GM21723 (cell line): ENCODE results near the gene TNS3.

Experiments
- ATAC-seq: cut with Tn5 transposase; IDR thresholded peaks from one replicate; pipeline ENCODE4 v1.9.1; 2021; ENCODE audit warnings: mild to moderate bottlenecking, moderate library complexity; ENCODE audit not compliant: unreplicated experiment

The TNS3 gene

DNA sequence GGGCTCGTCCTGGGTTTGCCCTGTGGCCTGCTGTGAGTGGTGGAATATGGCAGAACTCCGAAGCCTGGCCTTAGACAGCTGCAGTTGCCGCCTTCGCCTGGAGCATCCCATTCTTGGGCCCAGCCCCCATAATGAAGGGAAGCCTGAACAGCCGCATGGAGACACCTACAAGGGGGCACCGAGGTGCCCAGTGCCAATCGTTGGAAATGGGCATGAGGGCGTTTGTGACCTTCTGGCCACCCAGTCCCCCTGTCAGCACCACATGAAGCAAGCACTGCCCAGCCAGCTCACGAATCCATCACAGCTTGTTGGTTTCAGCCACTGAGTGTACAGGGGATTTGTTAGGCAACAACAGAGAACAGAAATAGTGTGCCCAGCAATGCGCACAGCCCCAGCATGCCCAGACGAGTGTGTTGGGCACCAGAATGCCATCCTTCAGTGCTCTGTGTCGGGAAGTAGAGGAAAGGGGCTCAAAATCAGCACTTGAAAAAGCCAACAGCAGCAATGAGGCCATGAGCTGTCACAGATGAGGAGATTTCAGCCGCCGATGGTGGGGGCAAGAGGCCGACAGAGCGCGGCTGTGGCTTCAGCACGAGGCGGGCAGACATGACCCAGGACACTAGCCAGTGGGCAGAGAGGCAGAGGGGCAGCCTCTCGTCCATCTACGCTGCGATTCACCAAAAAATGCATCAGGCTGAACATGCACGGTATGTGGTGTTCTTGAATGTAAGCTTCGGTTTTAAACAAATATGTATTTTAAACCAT, 91.2 kb downstream of the TNS3 start:
- ATAC-seq: no peak

GRCh38 chr7:47489624-47490023, 92.3 kb downstream of the TNS3 start:
- no peak for ATAC-seq

GRCh38 chr7:47488969-47489342, 93.0 kb downstream of the TNS3 start:
- no peak for ATAC-seq

GRCh38 chr7:47488201-47488968, 93.5 kb downstream of the TNS3 start:
- ATAC-seq: no peak

- ATAC-seq: no peak
These were observed 96.1 kb downstream of the TNS3 start for GRCh38 chr7:47485640-47486435.

DNA sequence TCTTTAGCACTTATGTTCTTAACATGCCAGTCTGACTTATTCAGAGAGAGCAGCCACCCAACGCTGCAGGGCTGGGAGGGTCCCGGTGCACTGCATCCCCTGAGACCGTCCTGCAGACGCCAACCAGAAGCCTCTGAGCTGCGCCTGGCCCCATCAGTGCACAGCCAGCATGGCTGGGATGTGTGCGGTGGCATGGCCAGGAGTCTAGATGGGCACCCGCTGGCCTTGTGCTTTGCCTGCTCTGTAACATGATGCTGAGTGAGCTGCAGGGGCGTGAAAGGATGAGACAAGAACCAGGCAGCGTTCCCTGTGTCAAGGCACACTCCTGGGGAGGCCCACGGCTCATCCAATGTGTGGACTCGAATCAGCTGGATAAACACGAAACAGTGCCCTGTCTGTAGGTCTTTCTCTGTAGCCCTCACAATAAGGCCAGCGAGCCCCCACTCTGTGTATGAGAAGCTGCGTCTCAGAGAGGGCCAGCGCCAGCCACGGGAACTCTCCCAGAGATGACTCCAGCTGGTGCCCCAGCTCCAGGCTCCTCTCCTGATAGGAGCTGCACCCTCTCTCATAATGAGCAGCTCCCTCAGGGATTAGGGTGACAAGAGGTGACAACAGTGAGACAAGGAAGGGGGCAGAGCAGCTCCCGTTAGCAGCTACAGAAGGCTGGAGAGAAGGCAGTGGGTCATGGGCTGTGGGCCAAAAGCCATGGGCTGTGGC, 96.8 kb downstream of the TNS3 start:
- no peak for ATAC-seq

DNA sequence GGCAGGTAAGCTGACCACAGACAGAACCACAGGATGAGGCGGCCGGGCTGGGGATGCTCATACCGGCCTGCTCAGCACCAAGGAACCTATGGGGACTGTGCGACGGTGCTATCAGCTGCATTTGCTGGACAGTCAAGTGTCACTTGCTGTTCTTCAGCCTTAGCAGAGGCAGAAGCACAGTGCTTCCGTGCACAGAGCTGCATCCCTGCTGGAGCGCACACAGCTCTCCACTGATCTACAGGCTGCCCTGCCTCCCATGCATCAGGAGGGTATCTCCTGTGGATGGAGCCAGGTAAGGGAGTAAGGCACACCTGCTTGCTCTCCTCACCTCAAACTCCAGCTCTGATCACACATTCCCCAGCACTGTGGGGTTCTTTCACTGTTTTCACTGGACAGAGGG, 97.5 kb downstream of the TNS3 start:
- ATAC-seq: no peak

DNA sequence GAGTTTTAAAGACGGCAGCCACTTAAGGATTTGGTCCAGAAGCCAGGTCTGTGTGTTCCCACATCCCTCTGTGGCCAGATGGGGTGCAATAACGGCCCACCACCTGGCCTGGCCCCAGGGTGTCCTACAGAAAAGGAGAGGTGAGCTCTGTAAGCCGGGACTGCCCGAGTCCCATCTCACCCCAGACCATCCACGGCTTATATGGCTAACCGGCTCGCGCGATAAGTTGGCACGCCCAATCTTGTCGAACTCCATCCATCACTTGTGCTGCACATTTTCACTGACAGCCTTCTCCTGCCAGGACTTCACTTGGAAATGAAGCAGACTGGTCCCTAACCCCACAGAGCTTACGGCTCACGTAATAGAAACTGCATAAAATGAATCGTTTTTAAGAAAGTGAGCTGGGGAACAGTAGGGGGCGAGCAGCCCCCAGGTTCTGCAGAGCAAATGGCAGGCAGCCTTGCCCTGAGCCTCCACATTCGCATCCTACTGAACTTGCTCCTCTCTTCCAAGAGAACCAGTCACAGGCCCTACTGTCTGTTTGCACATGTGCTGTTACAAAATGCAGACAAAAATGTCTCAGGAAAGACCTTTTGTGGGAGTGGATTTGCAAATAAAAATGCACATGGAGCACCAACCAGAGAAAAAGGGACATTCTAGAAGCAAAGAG, 98.2 kb downstream of the TNS3 start:
- no peak for ATAC-seq

- no peak for ATAC-seq
These were observed 99.7 kb downstream of the TNS3 start for GRCh38 chr7:47482013-47482875.

DNA sequence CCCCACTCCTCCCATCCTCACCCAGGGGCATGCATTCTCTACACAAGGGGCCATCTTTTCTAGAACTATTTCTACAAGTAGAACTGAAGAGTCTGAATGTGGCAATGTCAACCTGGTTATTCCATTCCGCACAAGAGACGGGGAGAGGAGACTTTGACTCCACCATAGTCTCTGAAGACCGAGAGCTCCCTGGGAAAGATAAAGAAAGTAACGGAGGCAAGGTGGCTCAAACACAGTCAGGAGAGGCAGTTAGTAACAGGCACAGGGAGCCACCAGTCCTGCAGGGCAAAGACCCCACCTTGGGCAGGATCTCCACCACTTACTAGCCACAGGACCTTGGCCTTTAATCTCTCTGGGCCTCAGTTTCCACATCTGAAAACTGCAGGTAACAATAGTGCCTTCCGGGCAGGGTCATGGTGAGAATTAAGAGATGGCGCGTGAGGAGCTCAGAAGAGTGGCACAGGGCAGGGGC, 100.3 kb downstream of the TNS3 start:
- no peak for ATAC-seq

- peak; percentile 63 for ATAC-seq
These were observed 101.1 kb downstream of the TNS3 start for GRCh38 chr7:47480576-47481538.

GRCh38 chr7:47479821-47480575, 101.9 kb downstream of the TNS3 start:
- ATAC-seq: no peak

DNA sequence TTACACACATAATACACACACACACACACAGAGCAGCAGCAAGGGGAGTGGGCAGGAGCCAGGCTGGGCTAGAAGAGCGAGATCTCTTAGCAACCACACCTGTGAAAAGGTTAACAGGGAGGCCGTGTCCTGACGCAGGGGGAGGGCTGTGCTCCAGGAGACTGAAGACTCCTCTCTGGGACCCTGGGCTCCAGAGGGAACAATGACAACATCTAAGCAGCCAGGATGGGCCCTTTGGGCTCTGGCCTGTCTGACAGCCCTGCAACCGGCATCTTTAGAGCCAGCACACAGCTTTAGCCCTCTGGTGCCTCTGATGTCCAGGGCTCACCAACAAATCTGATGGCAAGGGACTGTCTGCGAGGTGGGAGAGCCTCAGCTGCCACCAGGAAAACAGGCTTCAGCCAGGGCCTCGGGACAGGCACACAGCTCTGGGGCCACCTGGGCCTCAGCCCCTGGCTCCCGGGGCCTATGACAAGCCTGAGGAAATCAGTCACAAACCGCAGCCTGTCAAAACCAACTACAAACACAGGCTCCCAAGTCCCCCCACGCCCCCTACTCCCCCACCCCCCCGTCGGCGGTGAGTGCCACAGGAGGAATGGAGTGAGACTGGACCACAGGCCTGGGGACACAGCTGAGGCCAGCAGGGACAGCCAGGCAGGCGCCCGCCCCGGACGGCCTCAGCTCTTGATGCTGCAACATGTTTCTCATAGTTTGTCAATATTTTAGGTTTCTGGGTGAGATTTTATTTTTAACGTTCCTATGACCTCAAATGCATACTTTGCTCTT, 102.8 kb downstream of the TNS3 start:
- no peak for ATAC-seq

- ATAC-seq: no peak
These were observed 103.9 kb downstream of the TNS3 start for GRCh38 chr7:47478017-47478344.

GRCh38 chr7:47477191-47478016, 104.5 kb downstream of the TNS3 start:
- ATAC-seq: no peak

- ATAC-seq: no peak
These were observed 106.1 kb downstream of the TNS3 start for GRCh38 chr7:47475880-47476227.
